Measurements from ENCODE around the gene RAB4A.

GRCh38 chr1:229280037-229280828, 9.3 kb downstream of the RAB4A start:
- TF ChIP-seq POLR2AphosphoS5 (IDR thresholded peaks at IDR 0.05) (no peak), CTCF (IDR thresholded peaks at IDR 0.05; ENCODE audit: poor library complexity, severe bottlenecking) (no peak), EP300 (conservative IDR thresholded peaks at IDR 0.05; ENCODE audit: poor library complexity, severe bottlenecking) (no peak), TAF1 (IDR thresholded peaks at IDR 0.05; ENCODE audit: low read depth) (no peak)

Measured in neural cell (in vitro differentiated cells).